ENCODE results near the gene DNAJC5G. TPM values are rescaled to one million over a fixed set of nuclear protein-coding genes. Genes with fewer than 3 reads are reported as not detected.

DNAJC5G gene
- total RNA-seq, 1 donor from 2014 or later = not detected

DNA sequence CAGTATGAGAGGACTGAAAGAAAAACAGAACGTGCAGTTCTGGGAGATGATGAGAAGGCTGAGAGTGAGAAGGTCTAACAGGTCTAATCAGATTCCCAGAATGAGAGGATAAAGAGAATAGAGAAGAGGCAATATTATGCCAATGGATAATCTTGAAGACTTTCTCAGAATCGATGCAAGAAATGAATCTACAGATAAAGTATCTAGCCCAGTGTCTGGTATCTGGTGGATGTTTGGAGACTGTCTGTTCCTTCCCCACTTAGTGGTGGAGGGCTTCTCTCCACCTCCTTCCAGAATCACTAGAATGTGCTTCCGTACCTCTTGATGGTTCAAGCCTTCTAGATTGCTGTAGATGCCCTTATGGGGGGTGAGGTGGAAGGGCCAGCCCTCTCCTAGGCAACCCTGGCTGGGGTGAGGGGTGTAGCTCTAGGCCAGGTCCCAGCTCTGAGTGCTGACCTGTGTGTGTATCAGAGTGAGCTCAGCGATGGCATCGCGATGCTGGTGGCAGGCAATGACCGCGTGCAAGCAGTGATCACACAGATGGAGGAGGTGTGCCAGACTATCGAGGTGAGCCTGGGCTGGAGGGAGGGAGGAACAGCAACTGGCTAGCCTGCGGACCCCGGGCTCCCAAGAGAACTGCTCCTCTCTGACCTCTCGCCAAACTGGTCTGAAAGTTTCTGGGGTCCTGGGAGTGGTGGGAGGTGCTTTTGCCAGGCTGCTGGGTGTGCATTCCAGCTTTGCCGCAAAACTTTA, 29.4 kb downstream of the DNAJC5G start:
- DNase-seq (ENCODE audit: low read depth, low spot score) = no peak
- H3K36me3 Mint-ChIP-seq (ENCODE audit: low read depth) = peaks cover 4% of the 10 kb centered on the region
- H3K27ac Mint-ChIP-seq (ENCODE audit: unreplicated experiment) = no peak overlapping the region
- H3K9me3 Mint-ChIP-seq = no peaks in the 10 kb centered on the region
- H3K27me3 Mint-ChIP-seq (ENCODE audit: low read depth) = peaks cover 58% of the 10 kb centered on the region
- H3K4me1 Mint-ChIP-seq = peaks cover 5% of the 10 kb centered on the region
- TF ChIP-seq, protein P1, sequence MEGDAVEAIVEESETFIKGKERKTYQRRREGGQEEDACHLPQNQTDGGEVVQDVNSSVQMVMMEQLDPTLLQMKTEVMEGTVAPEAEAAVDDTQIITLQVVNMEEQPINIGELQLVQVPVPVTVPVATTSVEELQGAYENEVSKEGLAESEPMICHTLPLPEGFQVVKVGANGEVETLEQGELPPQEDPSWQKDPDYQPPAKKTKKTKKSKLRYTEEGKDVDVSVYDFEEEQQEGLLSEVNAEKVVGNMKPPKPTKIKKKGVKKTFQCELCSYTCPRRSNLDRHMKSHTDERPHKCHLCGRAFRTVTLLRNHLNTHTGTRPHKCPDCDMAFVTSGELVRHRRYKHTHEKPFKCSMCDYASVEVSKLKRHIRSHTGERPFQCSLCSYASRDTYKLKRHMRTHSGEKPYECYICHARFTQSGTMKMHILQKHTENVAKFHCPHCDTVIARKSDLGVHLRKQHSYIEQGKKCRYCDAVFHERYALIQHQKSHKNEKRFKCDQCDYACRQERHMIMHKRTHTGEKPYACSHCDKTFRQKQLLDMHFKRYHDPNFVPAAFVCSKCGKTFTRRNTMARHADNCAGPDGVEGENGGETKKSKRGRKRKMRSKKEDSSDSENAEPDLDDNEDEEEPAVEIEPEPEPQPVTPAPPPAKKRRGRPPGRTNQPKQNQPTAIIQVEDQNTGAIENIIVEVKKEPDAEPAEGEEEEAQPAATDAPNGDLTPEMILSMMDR (conservative IDR thresholded peaks at IDR 0.05) = no peak
- H3K4me3 Mint-ChIP-seq = no peak overlapping the region

- DNase-seq (ENCODE audit: low read depth, low spot score) = no peak
- H3K27ac Mint-ChIP-seq (ENCODE audit: unreplicated experiment) = no peak overlapping the region
- peaks cover 5% of the 10 kb centered on the region for H3K4me1 Mint-ChIP-seq
- no peak overlapping the region for H3K4me3 Mint-ChIP-seq
- no peaks in the 10 kb centered on the region for H3K9me3 Mint-ChIP-seq
- peaks cover 63% of the 10 kb centered on the region for H3K27me3 Mint-ChIP-seq (ENCODE audit: low read depth)
- TF ChIP-seq, protein P1 (conservative IDR thresholded peaks at IDR 0.05) = no peak
- peaks cover 8% of the 10 kb centered on the region for H3K36me3 Mint-ChIP-seq (ENCODE audit: low read depth)
These were observed 30.3 kb downstream of the DNAJC5G start for GRCh38 chr2:27305516-27305915.

DNA sequence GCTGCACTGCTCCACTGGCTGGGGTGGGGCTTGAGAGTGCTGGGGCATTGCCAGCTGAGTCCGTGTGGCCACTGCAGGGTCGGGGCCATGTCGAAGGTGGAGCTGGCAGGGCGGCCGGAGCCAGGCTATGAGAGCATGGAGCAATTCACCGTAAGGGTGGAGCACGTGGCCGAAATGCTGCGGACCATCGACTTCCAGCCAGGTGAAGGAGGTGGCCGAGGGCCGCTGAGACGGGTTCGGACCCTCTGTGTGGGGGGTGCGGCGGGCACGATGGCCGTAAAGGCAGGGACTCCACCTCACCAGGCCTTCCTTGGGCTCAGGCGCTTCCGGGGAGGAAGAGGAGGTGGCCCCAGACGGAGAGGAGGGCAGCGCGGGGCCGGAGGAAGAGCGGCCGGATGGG, 30.9 kb downstream of the DNAJC5G start:
- peaks cover 65% of the 10 kb centered on the region for H3K27me3 Mint-ChIP-seq (ENCODE audit: low read depth)
- peaks cover 8% of the 10 kb centered on the region for H3K36me3 Mint-ChIP-seq (ENCODE audit: low read depth)
- TF ChIP-seq, protein P1 (conservative IDR thresholded peaks at IDR 0.05) = no peak
- peaks cover 5% of the 10 kb centered on the region for H3K4me1 Mint-ChIP-seq
- no peak overlapping the region for H3K27ac Mint-ChIP-seq (ENCODE audit: unreplicated experiment)
- no peak for DNase-seq (ENCODE audit: low read depth, low spot score)
- H3K9me3 Mint-ChIP-seq = no peaks in the 10 kb centered on the region
- no peak overlapping the region for H3K4me3 Mint-ChIP-seq

GRCh38 chr2:27306573-27307286, 31.5 kb downstream of the DNAJC5G start:
- Mint-ChIP-seq H3K36me3 (ENCODE audit: low read depth) (peaks cover 13% of the 10 kb centered on the region), H3K4me3 (no peak overlapping the region), H3K9me3 (no peaks in the 10 kb centered on the region), H3K27ac (ENCODE audit: unreplicated experiment) (no peak overlapping the region), H3K4me1 (peaks cover 5% of the 10 kb centered on the region), H3K27me3 (ENCODE audit: low read depth) (peaks cover 64% of the 10 kb centered on the region)
- DNase-seq (ENCODE audit: low read depth, low spot score) = no peak
- TF ChIP-seq, protein P1 (conservative IDR thresholded peaks at IDR 0.05) = no peak

GRCh38 chr2:27307287-27307544, 32.0 kb downstream of the DNAJC5G start:
- Mint-ChIP-seq H3K36me3 (ENCODE audit: low read depth) (peaks cover 13% of the 10 kb centered on the region), H3K9me3 (no peaks in the 10 kb centered on the region), H3K27ac (ENCODE audit: unreplicated experiment) (no peak overlapping the region), H3K4me3 (no peak overlapping the region), H3K27me3 (ENCODE audit: low read depth) (peaks cover 64% of the 10 kb centered on the region), H3K4me1 (peaks cover 5% of the 10 kb centered on the region)
- no peak for DNase-seq (ENCODE audit: low read depth, low spot score)
- TF ChIP-seq, protein P1 (conservative IDR thresholded peaks at IDR 0.05) = no peak

All from neural crest cell (in vitro differentiated cells).